ENCODE data around the gene CDH3.
A peak's percentile ranks its signal among the peaks of the same experiment; 100 is the strongest.

The CDH3 gene

GRCh38 chr16:68728523-68728922 is 83.4 kb downstream of the CDH3 start:
- DNase-seq = no peak
- in situ Hi-C loops (cut with HindIII; ENCODE audit: low pct_ligation_motif_present, low pct_unique_long_range_greater_than_20kb, low sequenced_read_pairs) = no loop called here

- no peak for DNase-seq
- in situ Hi-C loops (cut with HindIII; ENCODE audit: low pct_ligation_motif_present, low pct_unique_long_range_greater_than_20kb, low sequenced_read_pairs) = no loop called here
Observed at GRCh38 chr16:68731637-68732036, 86.5 kb downstream of the CDH3 start.

GRCh38 chr16:68732042-68732680 is 87.1 kb downstream of the CDH3 start:
- DNase-seq = peak; percentile 83

GRCh38 chr16:68732741-68733399 is 87.8 kb downstream of the CDH3 start:
- peak; percentile 16 for DNase-seq
- in situ Hi-C loops (cut with HindIII; ENCODE audit: low pct_ligation_motif_present, low pct_unique_long_range_greater_than_20kb, low sequenced_read_pairs) = no loop called here

More at GRCh38 chr16:68732042-68732680, 87.1 kb downstream of the CDH3 start:
- in situ Hi-C loops (cut with HindIII; ENCODE audit: low pct_ligation_motif_present, low pct_unique_long_range_greater_than_20kb, low sequenced_read_pairs) = no loop called here

- in situ Hi-C loops (cut with HindIII; ENCODE audit: low pct_ligation_motif_present, low pct_unique_long_range_greater_than_20kb, low sequenced_read_pairs) = no loop called here
- DNase-seq = no peak
Observed at GRCh38 chr16:68733570-68733969, 88.5 kb downstream of the CDH3 start.

- in situ Hi-C loops (cut with HindIII; ENCODE audit: low pct_ligation_motif_present, low pct_unique_long_range_greater_than_20kb, low sequenced_read_pairs) = no loop called here
Observed at GRCh38 chr16:68734782-68735181, 89.7 kb downstream of the CDH3 start.

GRCh38 chr16:68736561-68736960 is 91.5 kb downstream of the CDH3 start:
- in situ Hi-C loops (cut with HindIII; ENCODE audit: low pct_ligation_motif_present, low pct_unique_long_range_greater_than_20kb, low sequenced_read_pairs) = no loop called here
- DNase-seq = no peak

More at GRCh38 chr16:68734782-68735181, 89.7 kb downstream of the CDH3 start:
- DNase-seq = no peak

- in situ Hi-C loops (cut with HindIII; ENCODE audit: low pct_ligation_motif_present, low pct_unique_long_range_greater_than_20kb, low sequenced_read_pairs) = no loop called here
- peak; percentile 15 for DNase-seq
Observed at GRCh38 chr16:68737046-68737729, 92.1 kb downstream of the CDH3 start, which contains the start of gene CDH1. CDH1 (plus strand) TSS chr16:68737292; CDS start chr16:68737416, 124 bp downstream.

- peak; percentile 37 for DNase-seq
- in situ Hi-C loops (cut with HindIII; ENCODE audit: low pct_ligation_motif_present, low pct_unique_long_range_greater_than_20kb, low sequenced_read_pairs) = no loop called here
Observed at GRCh38 chr16:68737730-68738629, 92.9 kb downstream of the CDH3 start.

- DNase-seq = peak; percentile 89
- in situ Hi-C loops (cut with HindIII; ENCODE audit: low pct_ligation_motif_present, low pct_unique_long_range_greater_than_20kb, low sequenced_read_pairs) = no loop called here
Observed at GRCh38 chr16:68739964-68740627, 95.0 kb downstream of the CDH3 start.

- DNase-seq = no peak
Observed at GRCh38 chr16:68740628-68741346, 95.7 kb downstream of the CDH3 start.

GRCh38 chr16:68743664-68744063 is 98.6 kb downstream of the CDH3 start:
- DNase-seq = no peak
- in situ Hi-C loops (cut with HindIII; ENCODE audit: low pct_ligation_motif_present, low pct_unique_long_range_greater_than_20kb, low sequenced_read_pairs) = no loop called here

More at GRCh38 chr16:68740628-68741346, 95.7 kb downstream of the CDH3 start:
- in situ Hi-C loops (cut with HindIII; ENCODE audit: low pct_ligation_motif_present, low pct_unique_long_range_greater_than_20kb, low sequenced_read_pairs) = no loop called here

- in situ Hi-C loops (cut with HindIII; ENCODE audit: low pct_ligation_motif_present, low pct_unique_long_range_greater_than_20kb, low sequenced_read_pairs) = no loop called here
- no peak for DNase-seq
Observed at GRCh38 chr16:68744744-68745280, 99.7 kb downstream of the CDH3 start.

GRCh38 chr16:68746951-68747350 is 101.8 kb downstream of the CDH3 start:
- DNase-seq = no peak
- in situ Hi-C loops (cut with HindIII; ENCODE audit: low pct_ligation_motif_present, low pct_unique_long_range_greater_than_20kb, low sequenced_read_pairs) = no loop called here

- in situ Hi-C loops (cut with HindIII; ENCODE audit: low pct_ligation_motif_present, low pct_unique_long_range_greater_than_20kb, low sequenced_read_pairs) = no loop called here
- DNase-seq = no peak
Observed at GRCh38 chr16:68749432-68749831, 104.3 kb downstream of the CDH3 start.

Data from ACHN (cell line).